Measurements from ENCODE around the gene DAAM1.

The DAAM1 gene

DNA sequence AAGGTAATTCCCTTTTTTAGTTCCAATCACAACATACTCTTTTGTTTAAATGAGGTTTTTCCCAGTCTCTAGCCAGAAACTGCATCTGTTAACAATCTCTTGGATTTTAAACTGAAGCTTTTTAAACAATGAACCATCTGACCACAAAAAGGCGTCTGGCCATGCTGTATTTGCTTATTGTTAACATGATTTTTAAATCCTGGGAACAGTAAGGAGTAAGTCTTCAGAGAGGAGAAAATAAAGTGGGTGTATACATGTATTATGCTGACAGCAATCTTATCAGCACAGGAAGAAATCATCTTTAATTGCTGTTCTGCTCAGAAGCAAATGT lies 106.2 kb downstream of the DAAM1 start:
- no peak for DNase-seq

DNA sequence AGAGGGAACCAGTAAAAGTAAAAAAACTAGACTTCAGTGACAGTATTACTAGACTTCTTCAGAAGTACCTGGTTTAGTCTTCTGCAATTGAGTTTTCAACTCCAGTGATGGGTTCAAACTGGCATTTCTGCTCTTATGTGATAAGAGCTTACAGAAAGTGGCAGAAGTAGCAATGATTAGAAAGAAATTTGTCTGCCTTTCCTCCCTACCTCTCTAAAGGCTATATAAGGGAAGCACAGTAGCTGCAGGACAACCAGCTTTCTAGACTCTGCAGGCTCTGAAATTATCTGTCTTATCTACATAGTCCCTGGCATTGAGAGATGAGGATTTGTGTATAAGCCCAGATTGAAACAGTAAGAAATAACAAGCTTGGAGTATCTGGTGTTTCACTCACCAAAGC lies 107.5 kb downstream of the DAAM1 start:
- DNase-seq, result no peak

DNA sequence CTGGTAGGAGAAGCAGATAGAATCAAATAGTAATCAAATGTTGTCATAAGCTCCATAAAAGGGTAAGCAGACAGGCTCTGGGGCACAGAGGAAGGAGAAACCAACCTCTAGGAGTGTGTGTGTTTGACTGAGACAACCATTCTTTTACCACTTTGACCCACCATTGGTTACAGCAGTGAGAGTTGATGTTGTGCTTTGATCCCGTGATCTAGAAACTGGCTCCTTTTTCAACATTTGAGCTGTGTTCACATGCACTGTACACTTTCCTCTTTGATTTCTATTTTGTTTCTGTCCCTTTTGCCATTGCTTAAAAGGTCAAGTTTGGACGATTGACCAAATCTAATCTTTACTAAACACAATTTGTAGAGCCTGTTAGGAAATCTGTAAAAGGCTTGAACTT lies 108.0 kb downstream of the DAAM1 start:
- DNase-seq, result no peak

DNA sequence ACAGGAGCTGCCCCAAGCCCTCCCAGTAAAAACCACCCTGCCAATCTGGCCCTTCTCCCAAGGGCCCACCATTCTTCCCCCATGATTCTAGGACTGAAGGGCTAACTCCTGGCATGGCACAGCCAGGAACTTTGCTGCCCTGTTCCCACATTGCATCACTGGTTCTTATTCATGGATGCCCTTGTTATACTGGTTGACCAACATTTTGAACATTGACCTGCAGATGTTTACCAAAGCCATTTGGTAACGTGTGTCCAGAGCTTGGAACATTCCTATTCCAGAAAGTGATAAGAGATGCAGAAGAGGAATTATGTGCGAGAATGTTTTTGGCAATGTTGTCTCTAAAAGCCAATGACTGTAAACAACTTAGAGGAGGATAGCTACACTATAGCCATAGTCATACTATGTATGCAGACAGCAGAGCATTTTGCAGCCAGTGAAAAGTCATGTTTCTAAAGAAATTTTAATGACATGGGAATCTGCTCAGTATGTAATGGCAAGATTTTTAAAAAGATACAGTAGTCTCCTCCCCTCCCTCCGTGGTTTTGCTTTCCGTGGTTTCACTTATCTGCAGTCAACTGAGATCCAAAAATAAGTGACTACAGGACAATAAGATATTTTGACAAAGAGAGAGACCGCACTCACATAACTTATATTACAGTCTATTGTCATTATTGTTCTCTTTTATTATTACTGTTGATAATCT lies 108.8 kb downstream of the DAAM1 start:
- DNase-seq, result no peak

DNA sequence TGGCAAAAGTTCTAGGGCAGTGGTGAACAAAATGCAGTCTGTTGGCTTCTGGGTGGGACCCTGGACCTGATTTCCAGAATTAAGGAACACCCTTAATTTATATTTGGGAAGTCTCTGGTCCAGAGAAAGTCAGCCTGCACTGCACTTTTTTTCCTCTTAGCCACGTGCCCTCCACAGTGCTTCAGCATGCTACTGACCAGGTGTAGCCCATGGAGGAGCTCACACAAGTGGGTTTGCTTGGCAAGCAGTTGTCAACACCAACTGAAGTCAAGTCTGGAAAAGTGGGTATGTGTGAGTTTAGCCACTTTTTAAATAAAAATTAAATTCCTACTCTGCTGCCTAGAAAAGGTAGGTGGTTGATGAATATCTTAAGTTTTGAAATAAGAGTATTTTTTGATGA lies 111.3 kb downstream of the DAAM1 start:
- DNase-seq, result no peak

DNA sequence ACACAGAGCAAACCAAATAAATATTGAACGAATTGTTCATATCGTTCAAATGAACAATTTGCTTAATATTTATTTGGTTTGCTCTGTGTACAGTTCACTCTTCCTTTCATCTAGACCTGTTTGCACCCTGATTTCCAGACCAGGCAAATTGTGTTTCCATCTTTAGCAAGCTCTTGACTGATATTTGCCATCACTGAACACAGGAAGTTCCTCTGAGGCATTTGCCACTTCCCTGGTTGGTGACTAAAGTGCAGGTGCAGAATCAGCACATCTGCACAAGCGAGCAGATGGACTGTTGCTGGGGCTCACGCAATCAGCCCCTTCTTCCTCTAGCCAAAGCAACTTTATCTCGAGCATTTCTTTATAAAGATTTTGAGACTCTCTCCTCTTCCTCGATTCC lies 112.9 kb downstream of the DAAM1 start:
- DNase-seq, result no peak

DNA sequence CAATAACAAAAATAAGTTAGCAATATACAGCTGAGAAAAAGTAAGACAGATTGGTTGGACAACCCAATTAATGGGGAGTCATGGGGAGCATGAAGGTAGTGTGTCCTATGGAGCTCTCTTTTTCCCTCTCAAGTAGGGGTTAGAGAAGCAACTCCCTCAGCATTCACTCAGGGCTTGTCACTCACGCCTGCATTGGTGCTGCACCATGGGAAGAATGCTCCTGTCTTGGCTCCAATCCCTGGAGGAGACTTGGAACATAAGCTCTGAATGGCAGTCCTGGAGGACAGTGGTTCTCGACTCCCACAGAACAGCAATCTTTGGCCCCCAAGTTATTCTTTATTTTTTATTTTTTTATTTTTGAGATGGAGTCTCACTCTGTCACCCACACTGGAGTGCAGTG lies 113.8 kb downstream of the DAAM1 start:
- no peak for DNase-seq

DNA sequence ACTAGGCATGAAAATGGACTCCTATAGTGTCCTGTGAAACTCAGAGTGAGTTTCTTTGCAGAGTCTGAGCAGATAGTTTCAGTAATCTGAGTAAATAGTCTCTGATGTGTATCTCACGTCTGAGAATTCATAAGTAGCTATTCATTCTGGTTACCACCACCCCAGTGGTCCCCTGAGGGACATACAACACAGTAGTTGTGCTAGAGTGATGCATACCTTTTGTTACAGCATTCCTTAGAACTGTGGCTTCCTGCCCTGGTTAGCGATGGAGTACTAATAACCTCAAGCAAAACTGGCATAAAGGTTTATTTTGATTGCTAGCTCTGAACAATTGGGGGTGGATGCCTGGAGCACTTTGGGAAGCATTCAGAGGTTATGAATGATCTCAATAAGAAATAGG lies 114.7 kb downstream of the DAAM1 start:
- DNase-seq, result no peak

DNA sequence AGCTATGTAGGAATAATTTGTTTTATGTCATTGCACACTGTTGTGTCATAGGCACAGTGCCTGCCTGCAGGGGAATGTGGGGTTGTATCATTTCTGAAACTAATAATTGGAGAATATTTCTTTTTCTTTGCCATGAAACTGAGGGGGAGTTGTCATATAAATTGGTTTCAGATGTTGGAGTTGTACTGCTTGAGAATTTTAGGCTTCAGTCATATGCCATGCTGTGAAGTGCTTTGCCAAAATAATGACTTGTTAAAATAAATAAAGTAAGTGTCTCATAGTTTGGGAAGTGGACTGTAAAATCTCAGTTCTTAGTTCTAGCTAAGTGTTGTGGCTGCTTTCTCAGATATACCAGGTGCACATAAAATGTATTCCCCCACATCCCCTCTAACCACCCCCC lies 116.8 kb downstream of the DAAM1 start:
- no peak for DNase-seq

DNA sequence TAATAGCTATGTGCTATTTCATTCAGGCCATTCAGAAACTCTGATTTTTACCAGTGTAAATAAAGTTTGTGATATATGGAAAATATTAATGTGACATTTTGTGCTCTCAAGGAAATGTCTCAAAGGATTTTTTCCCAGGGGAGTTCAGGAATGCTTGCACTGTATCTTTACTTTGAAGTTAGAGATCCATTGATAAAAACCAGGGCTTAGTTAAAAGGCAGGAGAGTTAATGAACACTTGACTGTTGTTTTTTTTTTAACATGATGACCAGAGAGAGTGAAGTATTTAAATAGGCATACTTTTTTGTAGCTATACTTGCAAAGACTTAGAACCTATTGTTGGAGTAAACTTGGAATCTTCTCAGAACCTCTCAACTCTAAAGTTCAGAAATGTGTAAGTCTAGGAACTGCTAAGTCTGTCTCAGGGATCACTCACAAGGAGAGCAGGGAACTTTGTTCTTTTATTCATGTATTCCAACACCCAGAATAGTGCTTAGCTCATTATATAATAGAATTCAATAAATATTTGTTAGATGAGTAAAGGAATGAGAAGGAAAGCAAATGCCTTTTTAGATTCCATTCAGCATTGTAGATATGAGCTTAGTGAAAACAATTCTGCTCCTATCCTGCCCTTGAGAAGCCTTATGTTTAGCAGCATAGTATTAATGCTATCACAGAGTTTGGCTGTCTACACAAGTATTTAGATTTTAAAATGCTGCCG lies 117.5 kb downstream of the DAAM1 start:
- DNase-seq, result no peak

DNA sequence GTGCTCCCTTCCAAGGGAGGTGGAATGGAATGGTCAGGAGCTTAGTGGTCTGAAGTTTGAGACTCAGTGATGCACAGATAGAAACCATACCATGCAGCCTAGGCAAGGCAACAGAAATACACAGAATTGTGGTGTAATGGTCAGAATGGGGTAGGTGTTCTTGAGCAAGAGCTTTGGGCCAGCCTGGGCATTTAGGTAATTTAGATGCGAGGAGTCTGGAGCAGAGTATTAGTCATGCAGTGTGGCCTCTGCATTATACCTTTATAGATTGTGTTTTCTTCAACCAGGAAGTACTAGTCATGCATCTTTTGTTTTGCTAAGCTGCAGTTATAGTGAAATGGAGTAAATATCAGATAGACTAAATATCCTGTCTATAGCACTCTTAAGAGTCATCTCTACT lies 118.3 kb downstream of the DAAM1 start:
- DNase-seq, result no peak

DNA sequence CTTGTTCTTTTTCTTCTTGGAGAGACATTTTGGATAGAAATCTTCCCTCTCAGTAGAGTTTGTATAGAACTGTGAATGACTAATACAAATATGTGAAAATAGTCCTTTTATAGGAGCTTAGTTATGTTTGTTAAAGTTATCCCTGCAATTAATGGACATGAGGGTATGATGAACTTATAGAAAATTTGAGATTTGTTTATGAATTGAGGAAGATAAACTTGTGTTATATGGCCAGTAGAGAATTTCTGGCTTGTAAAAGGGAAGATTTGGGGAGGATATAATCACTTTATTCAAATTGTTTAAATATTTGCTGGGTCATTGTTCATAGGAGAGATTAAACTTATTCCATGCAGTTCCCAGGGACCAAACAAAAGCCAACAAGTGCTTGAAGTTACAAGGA lies 119.6 kb downstream of the DAAM1 start:
- DNase-seq, result no peak

DNA sequence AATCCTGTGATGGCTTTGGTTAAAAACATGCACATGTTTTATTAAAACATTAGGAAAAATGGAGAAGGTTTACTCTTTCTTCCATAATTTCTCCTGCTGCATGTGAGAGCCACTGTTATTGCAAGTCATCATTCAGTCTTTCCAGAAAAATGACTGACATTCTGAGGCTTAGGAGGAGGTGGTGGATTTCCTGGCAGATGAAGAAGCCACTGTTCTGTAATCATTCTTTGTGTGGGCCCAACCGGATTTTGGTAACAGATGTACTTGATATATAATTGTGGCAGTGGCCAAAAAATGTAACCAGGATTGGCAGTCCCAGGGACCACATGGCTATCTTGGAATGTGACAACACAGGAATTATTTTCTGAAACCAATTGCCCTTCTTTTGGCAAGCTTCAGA lies 120.2 kb downstream of the DAAM1 start:
- DNase-seq, result peak; percentile 67

DNA sequence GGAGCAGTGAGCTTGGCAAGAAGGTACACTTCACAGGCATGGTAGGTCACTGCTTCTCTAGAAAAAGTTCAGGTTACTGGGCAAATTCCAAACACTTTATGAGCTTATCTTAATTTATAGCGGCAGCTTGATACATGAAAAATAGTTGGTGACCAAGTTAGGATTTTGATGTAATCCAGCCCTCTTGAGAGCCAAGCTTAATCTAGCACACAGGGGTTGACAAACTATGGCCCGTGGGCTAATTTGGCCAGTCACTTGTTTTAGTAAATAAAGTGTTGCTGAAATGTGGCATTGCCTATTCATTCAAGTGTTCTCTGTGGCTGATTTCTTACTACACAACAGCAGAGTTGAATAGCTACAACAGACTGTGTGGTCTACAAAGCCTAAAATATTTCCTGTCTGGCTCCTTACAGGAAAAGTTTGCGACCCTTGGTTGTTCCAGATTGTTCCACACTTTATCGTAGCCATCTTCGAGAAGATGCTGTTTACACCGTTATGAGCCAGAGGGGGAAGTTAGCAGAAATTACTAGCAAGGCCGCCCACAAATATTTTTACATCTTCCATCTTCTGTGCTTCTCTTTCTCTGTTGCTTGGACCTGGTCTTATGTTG lies 120.9 kb downstream of the DAAM1 start:
- no peak for DNase-seq

DNA sequence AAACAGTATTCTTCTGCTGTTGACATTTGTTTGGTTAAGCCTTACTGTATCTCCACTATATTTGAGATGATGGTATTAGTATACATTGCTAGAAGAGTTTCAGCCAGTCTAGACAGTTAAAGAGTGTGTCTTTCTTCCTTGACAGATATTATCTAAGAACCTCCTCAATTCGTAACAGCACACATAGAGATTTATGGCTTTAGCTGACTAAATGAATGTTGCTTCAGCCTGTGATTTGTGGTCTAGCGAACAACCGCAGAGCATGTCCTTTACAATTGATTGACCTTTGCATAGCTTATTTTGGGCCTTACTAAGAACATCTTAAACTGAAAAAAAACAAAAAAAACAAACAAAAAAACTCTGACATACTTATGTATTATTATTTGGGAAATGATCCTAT lies 122.2 kb downstream of the DAAM1 start:
- no peak for DNase-seq

DNA sequence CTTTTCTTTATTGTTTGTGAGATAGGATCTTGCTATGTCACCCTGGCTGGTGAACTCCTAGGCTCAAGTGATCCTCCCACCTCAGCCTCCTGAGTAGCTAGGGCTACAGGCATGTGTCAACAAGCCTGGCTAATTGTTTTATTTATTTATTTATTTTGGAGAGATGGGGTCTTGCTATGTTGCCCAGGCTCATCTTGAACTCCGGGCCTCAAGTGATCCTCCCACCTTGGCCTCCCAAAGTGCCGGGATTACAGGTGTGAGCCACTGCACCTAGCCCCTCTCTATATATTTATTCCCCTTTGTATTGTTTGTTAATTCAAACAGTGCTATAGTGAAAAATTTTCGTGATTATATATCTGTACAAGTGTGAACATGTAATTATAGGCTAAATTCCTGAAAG lies 123.3 kb downstream of the DAAM1 start:
- no peak for DNase-seq

DNA sequence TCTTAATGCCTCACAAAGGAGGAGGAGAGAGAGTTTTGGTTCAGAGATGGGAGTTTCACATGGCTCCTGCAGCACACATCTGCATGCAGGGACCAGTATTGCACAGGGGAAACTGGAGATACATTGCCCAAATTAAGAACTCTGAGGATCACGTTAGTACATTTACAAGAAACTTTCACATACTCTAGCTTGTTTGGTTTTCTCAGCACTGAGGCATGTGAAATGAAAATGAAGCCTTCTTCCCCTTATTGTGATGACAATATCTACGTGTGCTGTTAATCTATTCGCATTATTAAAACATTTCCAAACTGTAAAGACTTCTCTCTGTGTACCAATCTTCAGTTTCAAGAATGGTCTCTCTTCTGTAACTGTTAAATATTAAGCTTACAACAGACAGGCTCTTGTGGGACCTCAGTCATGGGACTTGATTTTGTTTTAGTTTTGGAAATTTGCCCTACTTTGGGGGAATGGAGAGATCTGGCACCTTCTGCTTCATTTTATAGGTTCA lies 124.7 kb downstream of the DAAM1 start:
- no peak for DNase-seq

DNA sequence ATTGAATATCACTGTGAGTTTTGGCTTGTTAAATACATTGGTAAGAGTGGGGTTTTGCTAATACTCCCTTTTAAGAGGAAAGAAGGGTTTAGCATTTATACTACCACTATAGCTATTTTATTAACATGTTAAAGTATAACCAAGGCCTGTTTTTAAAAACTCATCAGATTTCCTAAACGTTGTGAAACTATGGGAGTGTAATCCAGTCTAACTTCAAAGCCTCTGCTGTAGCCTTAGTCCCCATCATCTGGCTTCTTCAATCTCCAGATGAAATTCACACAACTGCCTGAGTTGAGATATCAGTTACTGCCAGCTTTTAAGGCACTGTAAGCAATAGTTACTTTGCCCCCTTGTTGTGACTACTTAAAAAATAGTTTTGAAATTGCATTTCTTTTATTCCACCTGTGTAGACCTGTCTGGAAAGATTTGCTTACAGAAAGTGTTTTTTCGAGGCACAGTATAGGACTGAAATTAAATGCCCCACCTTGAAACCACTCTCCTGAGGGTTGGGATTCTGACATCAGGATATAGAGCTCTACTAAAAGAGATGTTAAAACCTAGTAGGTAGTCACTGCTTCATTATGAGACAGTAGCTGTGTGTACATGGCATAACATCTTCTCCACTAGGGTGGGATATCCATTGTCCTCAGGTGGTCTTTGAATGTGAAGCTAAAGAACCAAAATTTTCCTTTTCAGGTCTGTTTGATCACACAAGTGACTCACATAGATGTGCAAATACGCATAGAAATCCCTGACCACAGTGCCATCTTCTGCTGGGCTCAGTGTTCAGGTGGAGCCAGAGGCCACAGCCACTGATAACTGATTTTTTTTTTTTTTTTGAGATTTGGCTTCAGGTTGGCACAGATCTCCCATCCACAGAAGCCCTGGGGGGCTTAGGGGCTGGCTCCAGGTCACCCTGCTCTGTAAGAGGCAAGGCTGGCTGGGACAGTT lies 125.5 kb downstream of the DAAM1 start:
- DNase-seq, result no peak

DNA sequence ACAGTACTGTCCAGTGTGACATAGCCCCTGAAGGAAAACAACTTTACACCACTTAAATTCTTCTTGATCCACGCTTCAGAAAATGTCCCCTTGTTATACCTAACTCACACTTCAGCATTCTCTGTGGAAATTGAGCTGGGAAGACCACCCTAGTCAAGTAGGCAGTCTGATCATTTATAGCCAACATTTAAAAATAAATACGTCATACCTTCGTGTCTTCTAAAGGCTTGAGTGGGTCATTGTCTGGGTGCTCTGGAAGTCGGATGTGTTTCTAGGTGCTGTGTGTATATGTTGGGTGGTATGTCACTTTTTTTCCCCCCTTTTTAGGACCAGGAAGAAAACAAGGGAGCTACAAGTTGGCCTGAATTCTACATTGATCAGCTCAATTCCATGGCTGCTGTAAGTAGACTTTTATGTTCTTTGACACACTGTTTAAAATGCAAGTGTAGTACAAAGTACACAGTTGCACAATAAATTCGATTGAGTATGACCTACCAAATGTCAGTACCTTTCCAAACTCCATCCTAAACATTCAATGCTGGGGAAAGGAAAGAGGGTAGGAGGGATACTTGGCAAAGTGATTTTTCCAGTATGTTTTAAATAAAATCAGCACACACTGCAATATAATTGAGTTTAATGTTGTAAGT lies 126.6 kb downstream of the DAAM1 start:
- no peak for DNase-seq

DNA sequence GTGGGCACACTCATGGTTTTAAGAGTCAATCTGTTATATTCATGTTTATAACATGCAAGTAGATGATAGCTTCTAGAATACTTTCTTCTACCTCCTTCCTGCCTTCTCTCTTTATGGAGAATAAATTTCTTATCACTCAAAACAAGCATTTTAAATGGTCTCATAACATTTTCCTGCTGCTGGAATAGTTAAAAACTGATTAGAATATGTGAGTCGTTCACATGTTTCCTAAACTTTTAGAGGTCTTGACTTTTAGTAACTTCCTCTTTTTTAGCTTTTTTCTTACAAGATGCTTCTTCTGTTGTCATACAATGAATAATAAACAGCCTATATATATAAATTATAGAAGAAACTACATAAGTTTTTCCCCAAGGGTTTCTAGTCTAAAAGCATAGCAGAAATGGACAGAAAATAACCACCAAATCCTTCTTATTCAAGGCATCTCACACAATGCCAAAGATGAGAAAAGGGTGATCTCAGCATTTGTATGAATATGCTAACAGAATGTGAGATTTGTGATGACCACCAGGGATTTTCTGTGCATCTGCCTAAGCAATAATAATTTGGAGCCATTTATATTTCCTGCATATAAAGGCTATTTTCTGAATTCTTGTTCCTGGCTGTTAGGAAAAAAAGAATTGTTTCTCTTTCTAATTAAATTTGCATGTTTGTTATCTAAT lies 127.8 kb downstream of the DAAM1 start:
- DNase-seq, result no peak

DNA sequence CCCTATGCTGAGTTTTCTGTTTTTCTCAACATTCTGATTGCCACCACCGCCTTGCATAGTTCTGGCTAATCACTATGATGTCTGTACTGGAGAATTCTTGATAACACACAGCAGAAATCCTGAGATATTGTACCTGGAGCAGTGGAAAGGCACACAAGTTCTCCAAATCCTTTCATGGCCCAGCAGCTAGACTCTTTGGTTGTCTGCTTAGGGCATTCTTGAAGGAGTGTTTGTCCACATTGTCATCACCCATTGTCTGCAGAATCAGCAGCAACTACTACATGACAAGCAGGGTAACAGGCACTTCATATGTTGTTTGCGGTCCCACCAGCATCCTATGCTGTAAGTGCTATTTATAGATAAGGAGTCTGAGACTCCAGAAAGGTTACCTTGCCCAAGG lies 128.9 kb downstream of the DAAM1 start:
- no peak for DNase-seq
